Caco-2 (cell line): ENCODE data around the gene CRAT. TPM values are rescaled to one million over a fixed set of nuclear protein-coding genes. Genes with fewer than 3 reads are reported as not detected.

Experiments
- BruUV-seq: library from RNA; stranded (reverse); fragments of 400-500 nt; replicated peaks from 2 replicates; lab custom pipeline; 2021; lab: Mats Ljungman, UMichigan
- CTCF ChIA-PET: fragments of 300-600 bp; sonication (Branson Sonifier 250); formaldehyde crosslinking; loops from one replicate; lab custom pipeline; 2022; ENCODE audit warnings: antibody characterized with exemption; lab: Charles Lee
- POLR2A ChIA-PET: fragments of 300-600 bp; sonication (Branson Sonifier 250); formaldehyde crosslinking; loops from one replicate; lab custom pipeline; 2022; ENCODE audit warnings: antibody characterized with exemption; lab: Charles Lee
- DNase-seq, 2 experiments: peaks; one replicate each; pipeline versions ENCODE4 v3.0.0 to v3.0.0-alpha.2; 2020 to 2022
- H3K27me3 ChIP-seq: replicated peaks from 2 replicates; pipeline ENCODE4 v1.6.0; 2011; ENCODE audit warnings: low read length; ENCODE audit not compliant: control insufficient read depth, insufficient read depth
- H3K36me3 ChIP-seq: 2 replicates; pipeline ENCODE4 v1.5.1; 2011; ENCODE audit warnings: low read length; ENCODE audit not compliant: control insufficient read depth, insufficient read depth
- H3K4me1 ChIP-seq: fragments of 250-450 bp; sonication (Bioruptor Pico); 2 replicates; pipeline ENCODE4 v1.5.1; 2020; ENCODE audit warnings: mild to moderate bottlenecking
- H3K4me3 ChIP-seq: 2 replicates; pipeline ENCODE4 v1.5.1; 2011; ENCODE audit warnings: low read depth, mild to moderate bottlenecking, control low read depth, low read length
- H3K9me3 ChIP-seq: fragments of 250-450 bp; sonication (Bioruptor Pico); 2 replicates; pipeline ENCODE4 v1.5.1; 2020; ENCODE audit warnings: mild to moderate bottlenecking, moderate library complexity
- H3K27ac Mint-ChIP-seq: one replicate; pipeline ENCODE4 v1.8.0; 2022; ENCODE audit warnings: mixed read lengths; ENCODE audit not compliant: unreplicated experiment
- H3K27me3 Mint-ChIP-seq: one replicate; pipeline ENCODE4 v1.8.0; 2022; ENCODE audit warnings: mixed read lengths; ENCODE audit not compliant: insufficient read depth, unreplicated experiment
- H3K36me3 Mint-ChIP-seq: one replicate; pipeline ENCODE4 v1.8.0; 2022; ENCODE audit warnings: mild to moderate bottlenecking, mixed read lengths; ENCODE audit not compliant: insufficient read depth, unreplicated experiment
- H3K4me1 Mint-ChIP-seq: one replicate; pipeline ENCODE4 v1.8.0; 2022; ENCODE audit warnings: low read depth, mixed read lengths; ENCODE audit not compliant: unreplicated experiment
- H3K4me3 Mint-ChIP-seq: one replicate; pipeline ENCODE4 v1.8.0; 2022; ENCODE audit warnings: mild to moderate bottlenecking, moderate library complexity, mixed read lengths; ENCODE audit not compliant: unreplicated experiment
- H3K9me3 Mint-ChIP-seq: one replicate; pipeline ENCODE4 v1.8.0; 2022; ENCODE audit warnings: mixed read lengths; ENCODE audit not compliant: unreplicated experiment
- intact Hi-C: fragments of 100-400 bp; cut with micrococcal nuclease; formaldehyde crosslinking; loops from one replicate; pipeline ENCODE4 v1.10.0; 2022; ENCODE audit not compliant: unreplicated experiment
- total RNA-seq: library from RNA; stranded (reverse); gene quantifications from 2 replicates; pipeline ENCODE4 v1.2.3, GENCODE V29; 2022
- TF ChIP-seq, protein P1 (sequence below), 2 experiments: fragments of 200-600 bp in 1 of 2; IDR thresholded peaks; 1 replicate in 1 of 2; 2 replicates in 1 of 2; pipeline versions ENCODE4 v1.5.1 to v1.8.0; 2011 to 2022; ENCODE audit warnings: antibody characterized with exemption in 1 of 2, control low read depth in 1 of 2, inconsistent platforms in 1 of 2, low read depth in 1 of 2, low read length in 1 of 2, mild to moderate bottlenecking in 1 of 2, moderate library complexity in 1 of 2; ENCODE audit not compliant: insufficient read depth in 1 of 2, severe bottlenecking in 1 of 2, unreplicated experiment in 1 of 2

CRAT gene
- total RNA-seq, 1 experiment from 2014 or later, result 20.7 TPM

GRCh38 chr9:129076640-129077037 lies 34.0 kb downstream of the CRAT start:
- Histone ChIP-seq H3K4me3 (no peak overlapping the region), H3K4me1 (peaks cover 8% of the 10 kb centered on the region; the same call in 1 of the 2 replicates), H3K27me3 (no peaks in the 10 kb centered on the region), H3K9me3 (no peaks in the 10 kb centered on the region), H3K36me3 (no peaks in the 10 kb centered on the region)
- H3K36me3 Mint-ChIP-seq, result peaks cover 13% of the 10 kb centered on the region
- no peaks in the 10 kb centered on the region for H3K27me3 Mint-ChIP-seq
- CTCF ChIA-PET, result no interaction called here
- intact Hi-C loops, result no loop called here
- no peaks in the 10 kb centered on the region for H3K4me1 Mint-ChIP-seq
- no peak for DNase-seq
- TF ChIP-seq, protein P1, sequence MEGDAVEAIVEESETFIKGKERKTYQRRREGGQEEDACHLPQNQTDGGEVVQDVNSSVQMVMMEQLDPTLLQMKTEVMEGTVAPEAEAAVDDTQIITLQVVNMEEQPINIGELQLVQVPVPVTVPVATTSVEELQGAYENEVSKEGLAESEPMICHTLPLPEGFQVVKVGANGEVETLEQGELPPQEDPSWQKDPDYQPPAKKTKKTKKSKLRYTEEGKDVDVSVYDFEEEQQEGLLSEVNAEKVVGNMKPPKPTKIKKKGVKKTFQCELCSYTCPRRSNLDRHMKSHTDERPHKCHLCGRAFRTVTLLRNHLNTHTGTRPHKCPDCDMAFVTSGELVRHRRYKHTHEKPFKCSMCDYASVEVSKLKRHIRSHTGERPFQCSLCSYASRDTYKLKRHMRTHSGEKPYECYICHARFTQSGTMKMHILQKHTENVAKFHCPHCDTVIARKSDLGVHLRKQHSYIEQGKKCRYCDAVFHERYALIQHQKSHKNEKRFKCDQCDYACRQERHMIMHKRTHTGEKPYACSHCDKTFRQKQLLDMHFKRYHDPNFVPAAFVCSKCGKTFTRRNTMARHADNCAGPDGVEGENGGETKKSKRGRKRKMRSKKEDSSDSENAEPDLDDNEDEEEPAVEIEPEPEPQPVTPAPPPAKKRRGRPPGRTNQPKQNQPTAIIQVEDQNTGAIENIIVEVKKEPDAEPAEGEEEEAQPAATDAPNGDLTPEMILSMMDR (IDR thresholded peaks at IDR 0.05; ENCODE audit: insufficient read depth in 1 of 2, low read depth in 1 of 2, low read length in 1 of 2, severe bottlenecking in 1 of 2, unreplicated experiment in 1 of 2), result no peak
- no peak overlapping the region for H3K27ac Mint-ChIP-seq
- H3K4me3 Mint-ChIP-seq, result no peak overlapping the region
- no peaks in the 10 kb centered on the region for H3K9me3 Mint-ChIP-seq
- POLR2A ChIA-PET, result no interaction called here
- no TSS peak for BruUV-seq

GRCh38 chr9:129075996-129076639 lies 34.5 kb downstream of the CRAT start:
- Mint-ChIP-seq H3K27me3 (no peaks in the 10 kb centered on the region), H3K36me3 (peaks cover 9% of the 10 kb centered on the region), H3K4me1 (no peaks in the 10 kb centered on the region), H3K9me3 (no peaks in the 10 kb centered on the region), H3K27ac (no peak overlapping the region), H3K4me3 (no peak overlapping the region)
- H3K9me3 ChIP-seq, result no peaks in the 10 kb centered on the region
- H3K4me1 ChIP-seq, result peaks cover 8% of the 10 kb centered on the region; the same call in 1 of the 2 replicates
- intact Hi-C loops, result no loop called here
- TF ChIP-seq, protein P1 (IDR thresholded peaks at IDR 0.05; ENCODE audit: insufficient read depth in 1 of 2, low read depth in 1 of 2, low read length in 1 of 2, severe bottlenecking in 1 of 2, unreplicated experiment in 1 of 2), result no peak
- peak in 1 of 2 experiments; percentile 39 for DNase-seq
- no TSS peak for BruUV-seq
- ChIA-PET CTCF (no interaction called here), POLR2A (no interaction called here)
- no peaks in the 10 kb centered on the region for H3K27me3 ChIP-seq
- no peaks in the 10 kb centered on the region for H3K36me3 ChIP-seq
- H3K4me3 ChIP-seq, result no peak overlapping the region

GRCh38 chr9:129074106-129074505 lies 36.5 kb downstream of the CRAT start:
- Mint-ChIP-seq H3K27me3 (no peaks in the 10 kb centered on the region), H3K27ac (no peak overlapping the region), H3K9me3 (no peaks in the 10 kb centered on the region), H3K4me1 (no peaks in the 10 kb centered on the region), H3K4me3 (no peak overlapping the region), H3K36me3 (no peaks in the 10 kb centered on the region)
- TF ChIP-seq, protein P1 (IDR thresholded peaks at IDR 0.05; ENCODE audit: insufficient read depth in 1 of 2, low read depth in 1 of 2, low read length in 1 of 2, severe bottlenecking in 1 of 2, unreplicated experiment in 1 of 2), result no peak
- H3K27me3 ChIP-seq, result no peaks in the 10 kb centered on the region
- H3K36me3 ChIP-seq, result no peaks in the 10 kb centered on the region
- H3K4me1 ChIP-seq, result peaks cover 6% of the 10 kb centered on the region; the same call in 1 of the 2 replicates
- BruUV-seq, result no TSS peak
- POLR2A ChIA-PET, result no interaction called here
- CTCF ChIA-PET, result interaction anchor here (1.3 kb wide), 1 partner anchor 46 kb away, joined by 10 read pairs; the partner anchor contains the start of gene SH3GLB2
- intact Hi-C loops, result no loop called here
- no peak overlapping the region for H3K4me3 ChIP-seq
- DNase-seq, result no peak
- no peaks in the 10 kb centered on the region for H3K9me3 ChIP-seq
